ENCODE measurements around the gene DDHD1. TPM values are rescaled to one million over a fixed set of nuclear protein-coding genes. Genes with fewer than 3 reads are reported as not detected.
"Not testable (repeated sequence)": the region's sequence is repeated elsewhere in the genome, so short reads cannot be mapped to it uniquely, and the experiment has no call there.

DDHD1 gene
- total RNA-seq, 6 experiments from 2014 or later = 2.7 to 8.4 (median 6.0) TPM

DNA sequence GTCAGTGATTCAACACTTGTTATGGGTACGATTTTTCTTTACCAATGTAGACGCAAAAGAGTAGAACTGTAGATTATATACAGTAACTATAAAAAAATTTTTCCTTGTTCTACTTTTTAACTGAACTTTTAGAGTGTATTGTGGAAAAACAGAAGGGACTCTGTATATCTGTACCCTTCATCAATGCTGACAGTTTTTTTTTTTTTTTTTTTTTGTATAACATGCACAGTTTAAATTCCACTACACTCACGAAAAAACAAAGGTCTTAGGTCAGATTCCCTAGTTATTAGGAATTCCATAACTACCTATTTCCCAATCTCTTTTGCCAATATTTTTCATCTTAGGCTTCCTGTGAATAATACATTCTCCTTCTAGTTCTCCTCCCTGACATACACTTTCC lies 6.4 kb downstream of the DDHD1 start:
- WGBS (ENCODE audit: insufficient coverage, low coverage, low lambda C conversion rate, missing lambda C conversion rate) = 75% methylated on average over 3 of the region's 3 CpGs
- TF ChIP-seq, protein P1, sequence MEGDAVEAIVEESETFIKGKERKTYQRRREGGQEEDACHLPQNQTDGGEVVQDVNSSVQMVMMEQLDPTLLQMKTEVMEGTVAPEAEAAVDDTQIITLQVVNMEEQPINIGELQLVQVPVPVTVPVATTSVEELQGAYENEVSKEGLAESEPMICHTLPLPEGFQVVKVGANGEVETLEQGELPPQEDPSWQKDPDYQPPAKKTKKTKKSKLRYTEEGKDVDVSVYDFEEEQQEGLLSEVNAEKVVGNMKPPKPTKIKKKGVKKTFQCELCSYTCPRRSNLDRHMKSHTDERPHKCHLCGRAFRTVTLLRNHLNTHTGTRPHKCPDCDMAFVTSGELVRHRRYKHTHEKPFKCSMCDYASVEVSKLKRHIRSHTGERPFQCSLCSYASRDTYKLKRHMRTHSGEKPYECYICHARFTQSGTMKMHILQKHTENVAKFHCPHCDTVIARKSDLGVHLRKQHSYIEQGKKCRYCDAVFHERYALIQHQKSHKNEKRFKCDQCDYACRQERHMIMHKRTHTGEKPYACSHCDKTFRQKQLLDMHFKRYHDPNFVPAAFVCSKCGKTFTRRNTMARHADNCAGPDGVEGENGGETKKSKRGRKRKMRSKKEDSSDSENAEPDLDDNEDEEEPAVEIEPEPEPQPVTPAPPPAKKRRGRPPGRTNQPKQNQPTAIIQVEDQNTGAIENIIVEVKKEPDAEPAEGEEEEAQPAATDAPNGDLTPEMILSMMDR (IDR thresholded peaks at IDR 0.05) = no peak
- no peak for TF ChIP-seq POLR2A (IDR thresholded peaks at IDR 0.05)
- peaks cover 0 to 8% (median 2%) of the 10 kb centered on the region in 4 donors for H3K4me1 ChIP-seq
- no peaks in the 10 kb centered on the region for H3K36me3 ChIP-seq
- no peaks in the 10 kb centered on the region for H3K27me3 ChIP-seq
- no peak overlapping the region for H3K27ac ChIP-seq
- H3K9me3 ChIP-seq = peaks cover 0 to 2% (median 0%) of the 10 kb centered on the region in 4 donors
- no peak overlapping the region for H3K4me3 ChIP-seq
- ATAC-seq = no peak
- DNase-seq = no peak
- intact Hi-C loops (cut with DNase I) = no loop called here

DNA sequence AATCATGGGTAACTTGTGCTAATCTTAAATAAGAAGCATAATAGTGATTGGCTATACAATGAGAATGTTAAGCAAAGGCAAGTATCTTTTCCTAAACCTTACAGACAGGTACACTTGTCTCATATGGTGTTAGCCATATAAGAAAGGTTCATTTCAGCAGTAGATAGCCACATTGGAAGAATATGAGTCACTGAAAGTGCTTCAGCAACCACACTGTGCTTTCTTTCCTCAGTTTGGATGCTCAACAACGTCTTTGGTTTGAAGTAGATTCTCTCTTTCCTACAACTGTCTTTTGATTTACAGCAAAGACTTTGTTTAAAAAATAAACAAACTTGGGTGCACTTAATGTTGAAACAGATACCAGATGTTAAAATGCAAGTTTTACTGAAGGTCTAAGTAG lies 8.9 kb downstream of the DDHD1 start:
- Histone ChIP-seq H3K27ac (no peak overlapping the region), H3K9me3 (peaks cover 0 to 13% (median 1%) of the 10 kb centered on the region in 4 donors), H3K36me3 (no peaks in the 10 kb centered on the region), H3K27me3 (no peaks in the 10 kb centered on the region), H3K4me3 (no peak overlapping the region), H3K4me1 (no peaks in the 10 kb centered on the region)
- intact Hi-C loops (cut with DNase I) = no loop called here
- WGBS (ENCODE audit: insufficient coverage, low coverage, low lambda C conversion rate, missing lambda C conversion rate) = 75% methylated on average over 1 of the region's 1 CpG
- no peak for ATAC-seq
- no peak for TF ChIP-seq POLR2A (IDR thresholded peaks at IDR 0.05)
- DNase-seq = no peak

DNA sequence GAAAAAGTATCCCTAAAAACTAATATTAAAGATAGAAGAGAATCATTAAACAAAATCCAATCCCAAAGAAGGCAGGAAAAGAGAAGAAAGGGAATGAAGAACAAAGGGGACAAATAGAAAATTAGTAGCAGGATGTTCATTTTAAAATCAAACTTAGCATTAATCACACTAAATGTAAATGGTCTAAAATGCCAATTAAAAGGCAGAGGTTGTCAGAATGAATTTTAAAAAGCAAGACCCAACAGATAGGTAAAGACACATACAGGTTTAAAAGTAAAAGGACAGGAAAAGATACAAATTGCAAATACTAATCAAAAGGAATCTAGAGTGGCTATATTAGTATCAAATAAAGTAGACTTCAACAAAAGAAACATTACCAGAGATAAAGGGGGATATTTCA lies 12.5 kb downstream of the DDHD1 start:
- Histone ChIP-seq H3K27ac (no peak overlapping the region), H3K4me1 (no peaks in the 10 kb centered on the region), H3K4me3 (no peak overlapping the region), H3K9me3 (peaks cover 0 to 13% (median 1%) of the 10 kb centered on the region in 4 donors), H3K36me3 (no peaks in the 10 kb centered on the region), H3K27me3 (no peaks in the 10 kb centered on the region)
- intact Hi-C loops (cut with DNase I) = no loop called here
- ATAC-seq = no peak
- no peak for DNase-seq
- no peak for TF ChIP-seq POLR2A (IDR thresholded peaks at IDR 0.05)
- TF ChIP-seq, protein P1 (IDR thresholded peaks at IDR 0.05) = no peak

DNA sequence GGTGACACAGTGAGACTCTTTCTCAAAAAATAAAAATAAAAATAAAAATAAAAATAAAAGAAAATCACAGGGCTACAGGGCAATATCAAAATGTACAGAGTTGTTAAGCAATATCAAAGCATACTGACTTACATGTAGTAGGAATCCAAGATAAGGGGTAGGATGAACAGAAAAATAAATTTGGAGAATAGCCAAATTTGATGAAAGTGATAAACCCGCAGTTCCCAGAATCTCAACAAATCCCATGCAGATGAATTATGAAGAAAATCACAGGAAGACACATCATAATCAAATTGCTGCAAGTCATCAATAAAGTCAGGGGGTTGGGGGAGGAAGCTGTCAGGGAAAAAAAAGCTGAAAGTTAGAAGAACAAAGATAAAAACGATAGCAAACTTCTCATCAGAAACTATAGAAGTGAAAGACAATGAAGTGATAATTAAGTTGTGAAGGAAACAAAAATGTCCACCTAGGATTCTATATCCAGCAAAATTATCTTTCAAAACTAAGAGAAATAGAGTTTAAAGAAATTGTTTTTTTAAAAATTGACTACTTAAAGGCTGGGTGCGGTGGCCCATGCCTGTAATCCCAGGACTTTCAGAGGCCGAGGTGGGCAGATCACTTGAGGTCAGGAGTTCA lies 15.4 kb downstream of the DDHD1 start:
- ATAC-seq (no peak), DNase-seq (no peak)
- TF ChIP-seq, protein P1 (IDR thresholded peaks at IDR 0.05) = no peak
- TF ChIP-seq POLR2A (IDR thresholded peaks at IDR 0.05) = no peak
- H3K9me3 ChIP-seq = peaks cover 0 to 13% (median under 1%) of the 10 kb centered on the region in 4 donors
- H3K4me1 ChIP-seq = no peaks in the 10 kb centered on the region
- no peaks in the 10 kb centered on the region for H3K36me3 ChIP-seq
- H3K27me3 ChIP-seq = no peaks in the 10 kb centered on the region
- no peak overlapping the region for H3K4me3 ChIP-seq
- intact Hi-C loops (cut with DNase I) = no loop called here
- no peak overlapping the region for H3K27ac ChIP-seq
- WGBS (ENCODE audit: insufficient coverage, low coverage, low lambda C conversion rate, missing lambda C conversion rate) = 74% methylated on average over 4 of the region's 4 CpGs

DNA sequence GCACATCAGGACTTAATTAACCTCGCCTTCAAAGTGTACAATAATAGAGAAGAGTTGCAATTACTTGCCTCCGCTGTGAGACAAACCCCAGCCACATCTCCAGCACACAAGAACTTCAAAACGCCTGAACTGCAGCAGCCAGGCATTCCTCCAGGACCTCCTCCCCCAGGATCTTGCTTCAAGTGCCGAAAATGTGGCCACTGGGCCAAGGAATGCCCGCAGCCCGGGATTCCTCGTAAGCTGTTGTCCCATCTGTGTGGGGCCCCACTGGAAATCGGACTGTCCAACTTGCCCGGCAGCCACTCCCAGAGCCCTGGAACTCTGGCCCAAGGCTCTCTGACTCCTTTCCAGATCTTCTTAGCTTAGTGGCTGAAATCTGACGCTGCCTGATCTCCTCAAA lies 22.6 kb downstream of the DDHD1 start:
- H3K9me3 ChIP-seq; ATAC-seq; intact Hi-C loops (cut with DNase I); H3K4me1 ChIP-seq; H3K4me3 ChIP-seq; H3K27ac ChIP-seq; H3K36me3 ChIP-seq; DNase-seq; H3K27me3 ChIP-seq: not testable (repeated sequence)
- 100% methylated on average over 3 of the region's 10 CpGs for WGBS (ENCODE audit: insufficient coverage, low coverage, low lambda C conversion rate, missing lambda C conversion rate)

Measured in right lobe of liver (tissue), 6 donors.